ENCODE measurements around the gene RXFP4. TPM values are rescaled to one million over a fixed set of nuclear protein-coding genes. Genes with fewer than 3 reads are reported as not detected.
A peak's percentile ranks its signal among the peaks of the same experiment; 100 is the strongest.

The RXFP4 gene
- total and polyA plus RNA-seq, 9 of the 15 experiments (the other 6 are each of a cell fraction or from before 2014, with no cell fraction given): 0.64 TPM; not detected in 8

- TF ChIP-seq PRDM10 (IDR thresholded peaks at IDR 0.05; ENCODE audit: partially characterized antibody) (no peak), RAD21 (CRISPR knock-in tag; conservative IDR thresholded peaks at IDR 0.05 in 1 of 2, IDR thresholded peaks at IDR 0.05 in 1 of 2) (peak; percentile 28 to 63; a peak in 3 of 4 replicates), CBX5 (IDR thresholded peaks at IDR 0.05; ENCODE audit: borderline replicate concordance, low read depth) (no peak), ZKSCAN8 (CRISPR knock-in tag; IDR thresholded peaks at IDR 0.05) (peak; percentile 39; the same call in 1 of the 2 replicates), ETV5 (CRISPR knock-in tag; IDR thresholded peaks at IDR 0.05; ENCODE audit: low read depth) (peak; percentile 80), RBM25 (IDR thresholded peaks at IDR 0.05; ENCODE audit: low read depth, low read length, severe bottlenecking) (peak; percentile 20), SIRT6 (IDR thresholded peaks at IDR 0.05; ENCODE audit: low read depth, low read length) (no peak), ATF1 (CRISPR knock-in tag; IDR thresholded peaks at IDR 0.05) (no peak), ATF1 (tag; IDR thresholded peaks at IDR 0.05) (peak; percentile 24; the same call in 1 of the 2 replicates), SMARCA4 (IDR thresholded peaks at IDR 0.05) (peak; percentile 64; the same call in 1 of the 2 replicates), ZNF445 (CRISPR knock-in tag; IDR thresholded peaks at IDR 0.05; ENCODE audit: low read depth) (no peak), CTBP1 (IDR thresholded peaks at IDR 0.05; ENCODE audit: borderline replicate concordance) (peak; percentile 90), ZBTB43 (CRISPR knock-in tag; IDR thresholded peaks at IDR 0.05) (no peak), HMG20A (CRISPR knock-in tag; conservative IDR thresholded peaks at IDR 0.05) (no peak), UBTF (IDR thresholded peaks at IDR 0.05; ENCODE audit: borderline replicate concordance in 1 of 2, low read depth in 2 of 2, low read length in 2 of 2) (0 out of 4 replicates have a peak, but pooled peaks of 1 of the 2 experiments have one; percentile 25), BRD9 (IDR thresholded peaks at IDR 0.05; ENCODE audit: low read depth, partially characterized antibody) (no peak), TOE1 (IDR thresholded peaks at IDR 0.05; ENCODE audit: borderline replicate concordance) (peak; percentile 73; the same call in 1 of the 2 replicates), TOE1 (CRISPR knock-in tag; IDR thresholded peaks at IDR 0.05; ENCODE audit: borderline replicate concordance, low read depth) (no peak), PTTG1 (tag; IDR thresholded peaks at IDR 0.05; ENCODE audit: low read depth) (no peak), CREB1 (IDR thresholded peaks at IDR 0.05) (no peak), CREB1 (CRISPR knock-in tag; IDR thresholded peaks at IDR 0.05) (peak; percentile 31; the same call in 1 of the 2 replicates)
Measured at GRCh38 chr1:155983191-155984024, 42.0 kb downstream of the RXFP4 start (continued).
